Common myeloid progenitor, CD34-positive (primary cell): Measurements from ENCODE around the gene GRM8.

Experiments
- CTCF ChIA-PET: fragments of 350-600 bp; sonication (Branson Sonifier 250); formaldehyde crosslinking; loops from one replicate; lab custom pipeline; 2021; ENCODE audit warnings: antibody characterized with exemption; lab: Charles Lee
- POLR2A ChIA-PET: fragments of 350-600 bp; sonication (Branson Sonifier 250); formaldehyde crosslinking; loops from one replicate; lab custom pipeline; 2021; ENCODE audit warnings: antibody characterized with exemption; lab: Charles Lee
- DNase-seq, 3 donors: peaks; one replicate each; pipeline versions ENCODE4 v3.0.0 to v3.0.0-alpha.2; 2013
- H3K27ac ChIP-seq, 2 experiments: 1 replicate in 1 of 2; 2 replicates in 1 of 2; pipeline ENCODE4 v1.7.0; 2013; ENCODE audit warnings: inconsistent platforms in 2 of 2, low read length in 2 of 2, mild to moderate bottlenecking in 2 of 2, low read depth in 1 of 2, moderate library complexity in 1 of 2; ENCODE audit not compliant: severe bottlenecking in 2 of 2, insufficient read depth in 1 of 2, poor library complexity in 1 of 2
- H3K27me3 ChIP-seq, 5 experiments: replicated peaks in 2 of 5; 1 replicate in 3 of 5; 2 replicates in 2 of 5; pipeline versions ENCODE4 v1.6.1 to v1.7.0; 2013; ENCODE audit warnings: low read length in 4 of 5, mild to moderate bottlenecking in 2 of 5, moderate library complexity in 2 of 5, inconsistent platforms in 1 of 5; ENCODE audit not compliant: insufficient read depth in 5 of 5, control insufficient read depth in 4 of 5
- H3K36me3 ChIP-seq, 4 experiments: 1 replicate in 2 of 4; 2 replicates in 2 of 4; pipeline versions ENCODE4 v1.6.1 to v1.7.0; 2013; ENCODE audit warnings: low read length in 3 of 4, control low read depth in 1 of 4, mild to moderate bottlenecking in 1 of 4; ENCODE audit not compliant: control insufficient read depth in 4 of 4, insufficient read depth in 4 of 4
- H3K4me1 ChIP-seq, 4 experiments: 1 replicate in 3 of 4; 2 replicates in 1 of 4; pipeline versions ENCODE4 v1.6.1 to v1.7.1; 2013; ENCODE audit warnings: low read length in 3 of 4, mild to moderate bottlenecking in 3 of 4, control low read depth in 1 of 4, inconsistent platforms in 1 of 4, moderate library complexity in 1 of 4; ENCODE audit not compliant: control insufficient read depth in 4 of 4, insufficient read depth in 4 of 4; ENCODE audit errors: control extremely low read depth in 1 of 4
- H3K4me3 ChIP-seq, 7 experiments: 1 replicate in 4 of 7; 2 replicates in 3 of 7; pipeline versions ENCODE4 v1.5.1 to v1.7.0; 2013; ENCODE audit warnings: mild to moderate bottlenecking in 7 of 7, low read length in 6 of 7, moderate library complexity in 6 of 7, inconsistent platforms in 2 of 7, low read depth in 2 of 7, control low read depth in 1 of 7; ENCODE audit not compliant: insufficient read depth in 4 of 7, control insufficient read depth in 1 of 7; ENCODE audit errors: extremely low read depth in 1 of 7
- H3K9me3 ChIP-seq, 5 experiments: 1 replicate in 4 of 5; 2 replicates in 1 of 5; pipeline versions ENCODE4 v1.6.1 to v1.7.1; 2013; ENCODE audit warnings: low read length in 4 of 5, mild to moderate bottlenecking in 2 of 5, inconsistent platforms in 1 of 5, low read depth in 1 of 5, moderate library complexity in 1 of 5; ENCODE audit not compliant: control insufficient read depth in 4 of 5, insufficient read depth in 2 of 5; ENCODE audit errors: control extremely low read depth in 1 of 5
- WGBS: methylation state at CpG from one replicate; pipeline ENCODE4 v1.1.5; 2013; ENCODE audit not compliant: insufficient coverage; 5-methylcytosine and 5-hydroxymethylcytosine counted together

Gene GRM8

GRCh38 chr7:127081539-127081938, 171.2 kb downstream of the GRM8 start:
- no peak for DNase-seq
- no peak overlapping the region for H3K27ac ChIP-seq
- WGBS, result 88% methylated on average over 2 of the region's 3 CpGs
- no peaks in the 10 kb centered on the region for H3K27me3 ChIP-seq
- CTCF ChIA-PET, result no interaction called here
- H3K4me1 ChIP-seq, result no peaks in the 10 kb centered on the region
- no peaks in the 10 kb centered on the region for H3K36me3 ChIP-seq
- no peaks in the 10 kb centered on the region for H3K9me3 ChIP-seq
- POLR2A ChIA-PET, result no interaction called here
- H3K4me3 ChIP-seq, result no peak overlapping the region

DNA sequence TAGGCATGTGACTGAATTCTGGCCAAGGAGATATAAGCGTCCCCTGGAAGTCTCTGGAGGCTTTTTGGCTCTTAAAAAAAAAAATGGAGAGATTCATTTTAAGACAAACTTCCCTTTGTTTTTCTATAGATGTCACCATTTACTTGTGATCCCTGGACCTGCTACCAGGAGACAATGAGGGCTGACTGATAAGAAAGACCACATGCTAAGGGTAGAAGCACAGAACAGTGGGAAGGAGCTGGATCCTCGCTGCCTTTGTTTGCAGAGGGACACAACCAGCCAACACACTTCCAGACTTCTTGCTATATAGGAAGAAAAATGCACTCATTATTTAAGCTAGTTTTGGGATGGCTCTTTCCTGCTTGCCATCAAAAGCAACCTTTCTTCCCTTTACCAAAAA, 172.2 kb downstream of the GRM8 start:
- CTCF ChIA-PET, result no interaction called here
- no CpG with 5 or more reads among the region's 2 CpGs for WGBS

GRCh38 chr7:127066974-127067373, 185.8 kb downstream of the GRM8 start:
- H3K9me3 ChIP-seq, result peaks cover 0 to 2% (median 0%) of the 10 kb centered on the region in 5 experiments
- no peak overlapping the region for H3K27ac ChIP-seq
- WGBS, result 90% methylated on average over 2 of the region's 3 CpGs
- ChIA-PET CTCF (no interaction called here), POLR2A (no interaction called here)
- no peaks in the 10 kb centered on the region for H3K27me3 ChIP-seq
- DNase-seq, result no peak
- no peaks in the 10 kb centered on the region for H3K4me1 ChIP-seq
- no peaks in the 10 kb centered on the region for H3K36me3 ChIP-seq
- no peak overlapping the region for H3K4me3 ChIP-seq

More for the DNA sequence above, 172.2 kb downstream of the GRM8 start:
- H3K36me3 ChIP-seq, result no peaks in the 10 kb centered on the region
- DNase-seq, result no peak
- H3K4me1 ChIP-seq, result no peaks in the 10 kb centered on the region
- no peak overlapping the region for H3K4me3 ChIP-seq
- H3K9me3 ChIP-seq, result no peaks in the 10 kb centered on the region
- no peaks in the 10 kb centered on the region for H3K27me3 ChIP-seq
- H3K27ac ChIP-seq, result no peak overlapping the region
- POLR2A ChIA-PET, result no interaction called here

GRCh38 chr7:127059475-127059874, 193.3 kb downstream of the GRM8 start:
- no peak for DNase-seq
- Histone ChIP-seq H3K4me3 (no peak overlapping the region), H3K9me3 (peaks cover 0 to 2% (median 0%) of the 10 kb centered on the region in 5 experiments), H3K27me3 (no peaks in the 10 kb centered on the region), H3K4me1 (no peaks in the 10 kb centered on the region), H3K27ac (no peak overlapping the region), H3K36me3 (no peaks in the 10 kb centered on the region)
- WGBS, result 92% methylated on average over 6 of the region's 6 CpGs
- ChIA-PET CTCF (no interaction called here), POLR2A (no interaction called here)

GRCh38 chr7:127057918-127058317, 194.8 kb downstream of the GRM8 start:
- no peaks in the 10 kb centered on the region for H3K4me1 ChIP-seq
- H3K4me3 ChIP-seq, result no peak overlapping the region
- DNase-seq, result no peak
- 73% methylated on average over 4 of the region's 9 CpGs for WGBS
- ChIA-PET POLR2A (no interaction called here), CTCF (no interaction called here)
- no peaks in the 10 kb centered on the region for H3K27me3 ChIP-seq
- no peaks in the 10 kb centered on the region for H3K36me3 ChIP-seq
- no peak overlapping the region for H3K27ac ChIP-seq
- H3K9me3 ChIP-seq, result no peaks in the 10 kb centered on the region

DNA sequence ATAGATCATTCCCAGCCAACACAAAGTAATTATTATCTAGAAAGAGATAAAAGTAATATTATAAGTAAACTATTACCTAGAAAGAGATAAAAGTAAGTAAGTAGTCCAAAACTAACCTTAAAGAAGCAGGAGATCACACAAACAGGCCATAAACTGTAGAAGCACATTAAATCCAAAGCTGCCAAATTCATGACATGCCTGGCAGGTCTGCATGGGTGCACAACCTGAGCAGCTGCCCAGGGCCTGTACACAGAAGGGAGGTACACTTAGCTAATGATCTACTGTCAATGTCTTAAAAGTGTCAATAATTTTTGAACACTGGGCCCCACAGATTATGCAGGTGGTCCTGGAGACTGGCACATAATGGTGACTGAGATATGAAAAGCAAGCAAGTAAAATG, 196.5 kb downstream of the GRM8 start:
- no peak overlapping the region for H3K4me3 ChIP-seq
- CTCF ChIA-PET, result no interaction called here
- H3K27ac ChIP-seq, result no peak overlapping the region
- POLR2A ChIA-PET, result no interaction called here
- H3K4me1 ChIP-seq, result no peaks in the 10 kb centered on the region
- no peaks in the 10 kb centered on the region for H3K27me3 ChIP-seq
- H3K36me3 ChIP-seq, result no peaks in the 10 kb centered on the region
- no peak for DNase-seq
- no peaks in the 10 kb centered on the region for H3K9me3 ChIP-seq

- CTCF ChIA-PET, result no interaction called here
- no peak for DNase-seq
- Histone ChIP-seq H3K4me1 (no peaks in the 10 kb centered on the region), H3K27ac (no peak overlapping the region), H3K27me3 (no peaks in the 10 kb centered on the region), H3K36me3 (no peaks in the 10 kb centered on the region), H3K4me3 (no peak overlapping the region), H3K9me3 (no peaks in the 10 kb centered on the region)
- POLR2A ChIA-PET, result no interaction called here
Observed at GRCh38 chr7:127047521-127047920, 205.2 kb downstream of the GRM8 start.
